GM18511 (cell line): ENCODE data around the gene TAF6L.
"Not testable (repeated sequence)": the region's sequence is repeated elsewhere in the genome, so short reads cannot be mapped to it uniquely, and the experiment has no call there.

ENCODE experiments used
- ATAC-seq: cut with Tn5 transposase; IDR thresholded peaks from one replicate; pipeline ENCODE4 v1.9.1; 2021; ENCODE audit warnings: mild to moderate bottlenecking, moderate library complexity; ENCODE audit not compliant: unreplicated experiment

Gene TAF6L

DNA sequence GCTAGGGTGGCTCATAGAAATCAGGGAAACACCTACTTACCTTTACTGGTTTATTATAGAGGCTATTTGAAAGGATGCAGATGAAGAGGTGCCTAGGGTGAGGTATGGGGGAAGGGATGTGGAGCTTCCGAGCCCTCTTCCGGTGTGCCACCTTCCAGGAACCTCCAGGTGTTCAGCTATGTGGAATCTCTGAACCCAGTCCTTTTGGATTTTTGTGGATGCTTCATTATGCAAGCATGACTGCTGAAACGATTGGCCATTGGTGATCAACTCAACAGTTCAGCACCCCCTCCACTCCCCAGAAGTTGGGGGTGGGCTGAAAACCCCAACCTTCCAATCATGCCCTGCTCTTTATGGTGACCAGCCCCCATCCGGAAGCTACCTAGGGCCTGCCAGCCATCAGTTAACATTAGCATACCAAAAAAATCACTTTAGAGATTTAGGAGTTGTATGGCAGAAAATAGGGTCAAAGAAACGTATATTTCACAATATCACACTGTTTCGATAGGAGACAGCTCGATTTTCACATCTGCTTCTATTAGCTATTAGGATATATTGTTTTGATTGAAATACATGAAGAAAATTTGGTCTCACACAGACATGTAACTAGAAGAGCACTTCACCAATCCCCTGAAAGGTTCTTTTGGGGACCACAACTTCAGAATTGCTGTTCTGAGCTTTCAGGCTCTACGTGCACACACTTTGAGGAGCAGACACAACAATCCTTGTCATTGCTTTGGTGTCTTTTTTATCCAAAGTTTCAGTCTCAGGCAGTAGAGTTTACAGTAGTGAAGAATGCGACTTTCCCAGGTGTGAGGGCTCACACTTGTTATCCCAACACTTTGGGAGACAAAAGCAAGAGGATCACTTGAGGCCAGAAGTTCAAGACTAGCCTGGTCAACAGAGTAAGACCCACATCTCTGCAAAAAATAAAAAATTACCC, 13.1 kb upstream of the TAF6L start:
- ATAC-seq, result no peak

GRCh38 chr11:62760867-62761227, 10.3 kb upstream of the TAF6L start:
- not testable (repeated sequence) for ATAC-seq

GRCh38 chr11:62770778-62771143, 435 bp upstream of the TAF6L start:
- ATAC-seq, result peak; percentile 9

DNA sequence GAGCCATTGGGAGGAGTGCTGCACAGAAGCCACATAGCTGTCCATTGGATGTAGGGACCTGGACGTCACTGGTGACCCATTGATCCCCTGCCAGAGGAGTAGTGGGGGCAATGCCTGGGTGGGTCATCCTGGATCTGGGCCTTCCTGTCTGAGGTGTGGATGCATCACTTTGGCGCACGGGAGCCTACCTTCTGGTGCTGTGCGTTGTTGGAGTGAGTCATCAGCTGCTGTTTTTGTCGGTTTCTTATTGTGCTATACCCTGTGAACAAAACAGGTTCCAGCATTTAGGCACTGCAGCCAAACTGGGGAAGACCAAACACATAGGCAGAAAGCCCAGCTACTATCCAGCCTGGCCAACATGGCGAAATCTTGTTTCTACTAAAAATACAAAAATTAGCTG, 3.2 kb downstream of the TAF6L start:
- ATAC-seq, result no peak

- no peak for ATAC-seq
These were observed 4.5 kb downstream of the TAF6L start for GRCh38 chr11:62775646-62776045.

DNA sequence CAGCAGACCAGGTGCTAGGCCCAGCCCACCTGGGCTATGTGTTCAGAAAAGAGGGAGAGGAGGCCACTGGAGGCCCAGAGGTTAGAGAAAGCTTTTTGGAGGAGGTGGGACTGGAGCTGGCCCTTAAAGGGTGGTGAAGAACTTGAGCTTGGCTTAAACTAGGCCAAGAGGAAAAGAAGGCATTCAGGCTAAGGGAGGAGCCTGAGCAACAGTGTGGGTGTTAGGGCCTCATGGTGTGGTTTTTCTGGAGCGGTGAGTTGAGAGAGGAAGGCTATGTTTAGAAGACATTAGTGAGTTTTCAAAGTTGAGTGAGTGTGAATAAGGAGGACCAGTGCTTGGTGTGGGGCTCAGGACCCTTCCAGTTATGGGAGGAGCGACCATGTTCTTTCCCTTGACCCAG, 6.2 kb downstream of the TAF6L start:
- ATAC-seq, result no peak

DNA sequence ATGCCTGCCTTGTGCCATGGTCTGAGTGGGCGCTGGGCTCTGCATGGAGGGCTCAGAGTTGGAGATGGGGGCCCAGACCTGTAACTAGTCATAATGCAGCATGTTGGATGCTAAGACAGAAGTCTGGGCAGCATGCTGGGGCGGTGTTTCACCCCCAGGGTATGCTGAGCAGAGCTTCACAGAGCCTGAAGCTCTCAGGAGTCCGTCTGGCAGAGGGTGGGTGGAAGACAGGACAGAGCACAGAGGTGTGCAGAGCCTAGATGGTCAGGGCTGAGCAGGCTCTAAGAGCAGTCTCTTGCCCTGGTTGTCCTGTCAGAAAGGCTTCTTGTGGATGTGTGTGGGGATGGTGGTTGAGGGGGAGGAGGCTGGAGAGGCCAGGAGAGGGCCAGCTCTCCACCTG, 7.2 kb downstream of the TAF6L start:
- ATAC-seq, result no peak

DNA sequence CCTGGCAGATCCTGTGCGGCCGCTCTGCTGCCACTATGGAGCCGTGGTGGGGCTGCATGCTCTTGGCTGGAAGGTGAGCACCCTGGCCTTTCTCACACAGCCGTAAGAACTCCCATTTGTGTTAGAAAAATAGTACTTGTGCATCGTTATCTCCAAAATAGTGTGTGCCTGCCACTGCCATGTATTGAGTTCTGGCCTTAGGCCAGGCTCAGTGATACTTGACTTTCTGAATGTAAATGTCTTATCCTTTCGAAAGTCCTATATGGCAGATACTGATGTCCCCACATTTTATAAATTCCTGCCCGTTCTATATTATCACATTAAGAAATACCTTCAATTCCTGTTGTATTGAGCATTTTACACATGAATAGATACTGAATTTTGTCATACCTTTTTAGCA, 11.6 kb downstream of the TAF6L start:
- no peak for ATAC-seq

- peak; percentile 72 for ATAC-seq
These were observed 15.3 kb downstream of the TAF6L start for GRCh38 chr11:62786318-62787004.

- peak; percentile 72 for ATAC-seq
These were observed 16.0 kb downstream of the TAF6L start, which contains the start of gene TMEM179B for GRCh38 chr11:62787005-62787759. TSS of gene TMEM179B (plus strand) at chr11:62787402. CDS start at chr11:62787432, 30 bp downstream.

GRCh38 chr11:62788991-62789390, 17.8 kb downstream of the TAF6L start:
- no peak for ATAC-seq

DNA sequence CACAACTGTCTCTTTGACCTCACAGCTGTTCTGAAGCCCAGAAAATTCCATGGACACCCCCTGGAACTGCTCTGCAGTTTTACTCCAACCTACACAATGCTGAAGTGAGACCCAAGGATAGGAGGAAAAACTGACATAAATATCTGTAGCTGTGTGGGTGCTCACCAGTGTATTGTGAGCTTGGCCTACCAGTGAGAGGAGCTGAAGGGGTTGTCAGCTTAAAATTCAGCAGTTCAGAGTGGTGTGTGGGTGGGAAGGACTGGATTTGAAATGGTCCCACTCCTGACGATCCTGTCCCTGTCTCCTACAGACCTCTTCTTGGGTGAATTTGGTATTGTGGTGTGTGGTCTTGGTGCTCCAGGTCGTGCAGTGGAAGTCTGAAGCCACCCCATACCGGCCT, 18.4 kb downstream of the TAF6L start:
- ATAC-seq, result no peak

GRCh38 chr11:62791501-62792201, 20.5 kb downstream of the TAF6L start, which contains the start of gene TMEM223:
TSS of gene TMEM223 (minus strand) at chr11:62792006. CDS start at chr11:62791994, 12 bp downstream.
- ATAC-seq, result peak; percentile 73

- no peak for ATAC-seq
These were observed 21.0 kb downstream of the TAF6L start for GRCh38 chr11:62792202-62792575.

- no peak for ATAC-seq
These were observed 23.1 kb downstream of the TAF6L start for GRCh38 chr11:62794201-62794775.

GRCh38 chr11:62796281-62796680, 25.1 kb downstream of the TAF6L start:
- ATAC-seq, result no peak

- no peak for ATAC-seq
These were observed 28.3 kb downstream of the TAF6L start for GRCh38 chr11:62799486-62799885.

DNA sequence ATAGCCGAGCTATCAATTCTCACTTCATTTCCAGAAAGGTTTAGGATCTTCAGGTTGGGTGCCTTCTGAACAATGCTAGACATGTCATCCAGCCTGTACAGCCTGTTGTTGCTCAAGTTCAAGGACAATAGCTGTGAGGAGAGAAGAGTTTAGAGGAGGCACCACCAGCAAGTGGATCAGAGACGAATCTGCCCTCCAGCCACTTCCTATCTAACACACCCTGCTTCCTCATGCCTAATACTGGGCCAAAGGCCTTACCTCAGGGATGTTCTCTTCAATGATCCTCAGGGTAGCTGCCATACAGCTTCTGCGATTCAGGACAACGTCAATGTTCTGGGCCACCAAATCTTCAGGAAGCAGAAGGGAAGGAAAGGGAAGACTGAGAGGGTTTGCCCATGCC, 29.9 kb downstream of the TAF6L start:
- ATAC-seq, result no peak

GRCh38 chr11:62804310-62805075, 33.3 kb downstream of the TAF6L start:
- ATAC-seq, result peak; percentile 22
